Heart left ventricle (tissue), 16 donors: ENCODE data around the gene FOS. TPM values are rescaled to one million over a fixed set of nuclear protein-coding genes. Genes with fewer than 3 reads are reported as not detected.

ENCODE experiments used
- ATAC-seq, 4 donors: fragments of 200-7000 bp; cut with Tn5 transposase; one replicate each; pipeline ENCODE4 v1.9.1; 2020 to 2022; ENCODE audit warnings: moderate library complexity in 4 of 4, mild to moderate bottlenecking in 3 of 4, moderate number of reproducible peaks in 1 of 4
- DNase-seq, 5 donors: peaks; one replicate each; pipeline ENCODE4 v3.0.0-alpha.2; 2020
- H3K27ac ChIP-seq, 12 donors: fragments of 200-600 bp; sonication (generic) in 4 of 12; one replicate each; pipeline versions ENCODE4 v1.5.0 to v1.8.0; 2016 to 2022; ENCODE audit warnings: mild to moderate bottlenecking in 2 of 12
- H3K27me3 ChIP-seq, 9 donors: fragments of 200-600 bp; sonication (generic) in 2 of 9; one replicate each; pipeline versions ENCODE4 v1.5.1 to v1.8.0; 2016 to 2022; ENCODE audit warnings: mild to moderate bottlenecking in 3 of 9
- H3K36me3 ChIP-seq, 9 donors: fragments of 200-600 bp; sonication (generic) in 2 of 9; one replicate each; pipeline versions ENCODE4 v1.5.0 to v1.8.0; 2018 to 2022; ENCODE audit warnings: mild to moderate bottlenecking in 2 of 9
- H3K4me1 ChIP-seq, 12 donors: fragments of 200-600 bp; sonication (generic) in 4 of 12; one replicate each; pipeline versions ENCODE4 v1.5.0 to v1.8.0; 2016 to 2022; ENCODE audit warnings: mild to moderate bottlenecking in 3 of 12
- H3K4me3 ChIP-seq, 12 donors: fragments of 200-600 bp; sonication (generic) in 4 of 12; one replicate each; pipeline versions ENCODE4 v1.5.0 to v1.8.0; 2017 to 2022; ENCODE audit warnings: mild to moderate bottlenecking in 9 of 12, moderate library complexity in 4 of 12
- H3K9me3 ChIP-seq, 12 donors: fragments of 200-600 bp; sonication (generic) in 4 of 12; one replicate each; pipeline versions ENCODE4 v1.5.0 to v1.8.0; 2016 to 2022; ENCODE audit warnings: mild to moderate bottlenecking in 1 of 12
- CTCF ChIP-seq, 12 donors: fragments of 200-600 bp; sonication (generic) in 4 of 12; IDR thresholded peaks; one replicate each; pipeline versions ENCODE4 v1.5.0 to v1.8.0; 2018 to 2022; ENCODE audit warnings: antibody characterized with exemption in 12 of 12, mild to moderate bottlenecking in 5 of 12
- POLR2A ChIP-seq, 2 donors: fragments of 450-650 bp; IDR thresholded peaks; one replicate each; pipeline ENCODE4 v1.6.1; 2017; ENCODE audit warnings: antibody characterized with exemption in 2 of 2, mild to moderate bottlenecking in 2 of 2, moderate library complexity in 2 of 2
- WGBS, 4 donors: extraction: QIAGEN DNeasy Blood & Tissue Kit in 2 of 4; methylation state at CpG; one replicate each; pipeline versions ENCODE4 v1.1.5 to v1.1.7; 2013 to 2018; 5-methylcytosine and 5-hydroxymethylcytosine counted together
- intact Hi-C, 10 donors: fragments of 100-400 bp; cut with DNase I; formaldehyde crosslinking; loops; one replicate each; pipeline versions ENCODE4 v1.11.1 to v1.14.2; 2022
- polyA plus RNA-seq, 2 donors: library from polyadenylated mRNA; stranded (reverse); fragments of 200-250 nt; gene quantifications; one replicate each; pipeline ENCODE4 v1.2.3, GENCODE V29; 2013
- total RNA-seq, 9 donors: library from RNA; depleted of rRNA in 2 of 9; stranded (reverse); fragments of >200 nt in 2 of 9; fragmentation: NEBNext Ultra II Directional in 3 of 9; extraction: Animal tissue kit (Norgen Biotek cat#: 25700) in 3 of 9; gene quantifications; one replicate each; pipeline versions ENCODE4 v1.1.0 to v1.2.4, GENCODE V29; 2016 to 2023
- donor health status: ischemic (EF 13 %, LVEDD 7.1; RV severe dilation, severe dysfunction).
- donor health status: healthy with polysubstance abuse.
- donor health status: DM: no; HTN: yes; CAD: no.
- donor health status: DM: no; HTN: no; CAD: no.
- donor health status: ischemic (EF 25% LVEDD 6.9; RV normal size, moderate dysfunction).
- donor health status: ischemic (EF 25% LVEDD 5.7; RV mildly dilated, moderate dysfunction).
- donor health status: healthy.
- donor health status: DM: yes; HTN: yes; CAD: no.
- donor health status: ischemic (EF 35%, LVEDD 5.7; RV mildly dilated, moderate dysfunction).
- donor health status: nonischemic (EF 11% LVEDD 7.7; RV severe dilation, severe dysfunction).
- donor health status: DM: yes; HTN: yes; CAD: no.
- donor health status: PGD.
- donor health status: ischemic (EF 29% LVEDD 5.4; RV normal size, mild dysfunction).
- donor health status: nonischemic (EF 23%, LVEDD 6.1; RV moderate dilation, normal function).

Gene FOS
- total and polyA plus RNA-seq, 11 donors, result 6.5 to 549 (median 28.6) TPM

GRCh38 chr14:75250800-75251199, 27.8 kb upstream of the FOS start:
- H3K4me1 ChIP-seq, result peaks cover 0 to 59% (median 10%) of the 10 kb centered on the region in 12 donors
- no peaks in the 10 kb centered on the region for H3K27me3 ChIP-seq
- H3K4me3 ChIP-seq, result no peak overlapping the region
- no peak for DNase-seq
- TF ChIP-seq CTCF (IDR thresholded peaks at IDR 0.05), result no peak
- no peak for TF ChIP-seq POLR2A (IDR thresholded peaks at IDR 0.05)
- no peaks in the 10 kb centered on the region for H3K36me3 ChIP-seq
- 88 to 92% (median 90%) methylated on average over 4 of the region's 4 CpGs for WGBS, 4 donors
- intact Hi-C loops, result no loop called here
- no peaks in the 10 kb centered on the region for H3K9me3 ChIP-seq
- no peak for ATAC-seq
- H3K27ac ChIP-seq, result no peak overlapping the region

- ATAC-seq, result peak in 1 of 4 donors; percentile 22
- WGBS, 4 donors, result 72 to 83% (median 82%) methylated on average over 9 to 10 of the region's 10 CpGs
- TF ChIP-seq CTCF (IDR thresholded peaks at IDR 0.05), result no peak
- TF ChIP-seq POLR2A (IDR thresholded peaks at IDR 0.05), result no peak
- DNase-seq, result no peak
- H3K4me1 ChIP-seq, result peaks cover 0 to 53% (median 10%) of the 10 kb centered on the region in 12 donors
- no peak overlapping the region for H3K27ac ChIP-seq
- H3K4me3 ChIP-seq, result no peak overlapping the region
- no peaks in the 10 kb centered on the region for H3K27me3 ChIP-seq
- intact Hi-C loops, result no loop called here
- H3K36me3 ChIP-seq, result no peaks in the 10 kb centered on the region
- H3K9me3 ChIP-seq, result no peaks in the 10 kb centered on the region
Observed at GRCh38 chr14:75252254-75252837, 26.3 kb upstream of the FOS start.

- no peaks in the 10 kb centered on the region for H3K27me3 ChIP-seq
- peak overlapping the region in 1 of 12 donors; percentile 2 for H3K4me3 ChIP-seq
- peaks cover 0 to 53% (median 19%) of the 10 kb centered on the region in 12 donors for H3K4me1 ChIP-seq
- H3K27ac ChIP-seq, result peak overlapping the region in 4 of 12 donors; percentile 6 to 42 (median 30)
- intact Hi-C loops, result no loop called here
- ATAC-seq, result peak; percentile 5 to 10 (median 8)
- TF ChIP-seq POLR2A (IDR thresholded peaks at IDR 0.05), result no peak
- no peak for TF ChIP-seq CTCF (IDR thresholded peaks at IDR 0.05)
- DNase-seq, result peak in 1 of 5 donors; percentile 45
- WGBS, 4 donors, result 44 to 65% (median 51%) methylated on average over 5 to 6 of the region's 6 CpGs
- H3K9me3 ChIP-seq, result no peaks in the 10 kb centered on the region
- no peaks in the 10 kb centered on the region for H3K36me3 ChIP-seq
Observed at GRCh38 chr14:75254381-75254822, 24.2 kb upstream of the FOS start.

- no peak for TF ChIP-seq CTCF (IDR thresholded peaks at IDR 0.05)
- no peak for TF ChIP-seq POLR2A (IDR thresholded peaks at IDR 0.05)
- no peaks in the 10 kb centered on the region for H3K36me3 ChIP-seq
- WGBS, 4 donors, result 39 to 49% (median 44%) methylated on average over 7 of the region's 7 CpGs
- H3K9me3 ChIP-seq, result no peaks in the 10 kb centered on the region
- no peaks in the 10 kb centered on the region for H3K27me3 ChIP-seq
- ATAC-seq (no peak), DNase-seq (no peak)
- peaks cover 0 to 55% (median 26%) of the 10 kb centered on the region in 12 donors for H3K4me1 ChIP-seq
- intact Hi-C loops, result loop anchor here in 2 of 10 donors (5.0 kb wide), 2 partner anchors 37 to 78 kb away; partner anchors contain the start of gene TMED10 (in 1 of the 2)
- H3K27ac ChIP-seq, result peak overlapping the region in 4 of 12 donors; percentile 6 to 42 (median 30)
- H3K4me3 ChIP-seq, result peak overlapping the region in 1 of 12 donors; percentile 2
Observed at GRCh38 chr14:75254901-75255584, 23.6 kb upstream of the FOS start.
